ENCODE results near the gene RORC.

RORC gene

DNA sequence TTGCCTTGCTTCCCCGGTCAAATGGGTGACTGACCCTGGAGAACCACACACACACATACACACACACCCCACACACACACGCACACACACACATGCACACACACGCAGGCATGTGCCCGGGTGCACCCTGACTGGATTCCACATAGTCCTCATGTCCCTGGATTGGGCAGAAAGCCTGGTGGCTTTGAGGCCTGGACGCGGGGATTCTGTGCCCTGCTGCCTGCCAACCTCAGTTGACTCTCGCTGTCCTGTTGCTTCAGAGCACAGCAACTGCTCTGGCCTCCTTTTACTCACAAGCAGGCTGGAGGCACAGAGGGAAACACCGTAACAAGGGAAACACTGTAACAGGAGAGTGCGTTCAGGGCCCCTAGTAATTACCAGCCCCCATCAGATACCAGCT, 6.4 kb downstream of the RORC start:
- ATAC-seq: no peak
- TF ChIP-seq BACH2 (CRISPR knock-in tag; IDR thresholded peaks at IDR 0.05; ENCODE audit: borderline replicate concordance) (no peak), ZFP3 (CRISPR knock-in tag; IDR thresholded peaks at IDR 0.05) (no peak), OSR1 (CRISPR knock-in tag; IDR thresholded peaks at IDR 0.05) (no peak), SNAI2 (CRISPR knock-in tag; IDR thresholded peaks at IDR 0.05) (no peak), CSRNP3 (CRISPR knock-in tag; IDR thresholded peaks at IDR 0.05) (no peak), ISL1 (CRISPR knock-in tag; IDR thresholded peaks at IDR 0.05) (no peak), PPARA (CRISPR knock-in tag; IDR thresholded peaks at IDR 0.05; ENCODE audit: borderline replicate concordance) (no peak), ZNF70 (CRISPR knock-in tag; IDR thresholded peaks at IDR 0.05) (no peak), CREB5 (CRISPR knock-in tag; IDR thresholded peaks at IDR 0.05; ENCODE audit: low read depth) (no peak), ZFP30 (CRISPR knock-in tag; IDR thresholded peaks at IDR 0.05) (no peak), ZNF565 (CRISPR knock-in tag; conservative IDR thresholded peaks at IDR 0.05; ENCODE audit: low read depth) (no peak), ZNF8 (CRISPR knock-in tag; IDR thresholded peaks at IDR 0.05) (no peak), TOX (CRISPR knock-in tag; IDR thresholded peaks at IDR 0.05; ENCODE audit: borderline replicate concordance) (no peak), PATZ1 (CRISPR knock-in tag; IDR thresholded peaks at IDR 0.05; ENCODE audit: borderline replicate concordance) (no peak), ESRRG (CRISPR knock-in tag; IDR thresholded peaks at IDR 0.05) (no peak), GLIS3 (CRISPR knock-in tag; IDR thresholded peaks at IDR 0.05) (no peak), CSDC2 (CRISPR knock-in tag; IDR thresholded peaks at IDR 0.05) (no peak)

DNA sequence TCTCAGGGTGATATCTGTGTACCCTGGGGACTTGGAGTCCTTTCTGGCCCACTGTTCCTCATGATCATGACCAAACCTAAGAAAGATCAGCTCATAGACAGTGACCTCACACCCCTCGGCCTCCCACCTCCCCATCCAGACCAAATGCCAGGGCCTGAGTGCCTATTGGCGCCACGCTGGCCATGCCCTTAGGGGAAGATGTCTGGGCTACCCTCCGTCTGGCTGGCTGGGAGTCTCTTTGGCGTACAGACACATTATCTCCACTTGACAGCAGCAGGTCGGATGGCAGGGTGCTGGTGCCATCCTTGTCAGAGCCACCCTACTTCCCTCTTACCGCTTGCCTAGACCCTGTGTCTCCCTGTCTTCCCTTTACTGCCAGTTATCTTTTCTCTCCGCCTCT, 8.4 kb downstream of the RORC start:
- no peak for ATAC-seq
- TF ChIP-seq OSR1 (CRISPR knock-in tag; IDR thresholded peaks at IDR 0.05) (no peak), POU6F1 (CRISPR knock-in tag; IDR thresholded peaks at IDR 0.05; ENCODE audit: borderline replicate concordance, low read depth) (no peak), ESRRG (CRISPR knock-in tag; IDR thresholded peaks at IDR 0.05) (no peak)

DNA sequence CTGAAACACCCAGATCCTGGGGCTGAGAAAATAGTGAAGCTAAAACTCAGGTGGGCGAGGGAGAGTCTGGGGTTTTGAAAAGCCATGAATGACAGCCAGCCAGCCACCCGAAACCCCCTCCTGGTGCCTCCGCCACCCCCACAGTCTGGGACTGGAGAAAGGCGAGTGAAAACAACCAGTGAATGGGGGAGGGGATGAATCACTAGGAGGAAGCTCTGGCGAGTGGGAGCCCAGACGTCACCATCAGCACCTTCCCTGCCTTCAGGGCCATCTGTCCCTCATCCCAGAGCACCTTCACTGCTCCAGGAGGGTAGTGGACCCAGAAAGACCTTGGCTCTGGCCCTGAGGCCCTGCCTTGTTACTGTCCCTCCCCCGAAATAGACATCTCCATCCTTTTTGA, 9.2 kb downstream of the RORC start:
- ATAC-seq: no peak
- no peak for TF ChIP-seq CSDC2 (CRISPR knock-in tag; IDR thresholded peaks at IDR 0.05)
- TF ChIP-seq ZNF70 (CRISPR knock-in tag; IDR thresholded peaks at IDR 0.05): no peak
- no peak for TF ChIP-seq ZFP30 (CRISPR knock-in tag; IDR thresholded peaks at IDR 0.05)
- no peak for TF ChIP-seq ZFP3 (CRISPR knock-in tag; IDR thresholded peaks at IDR 0.05)
- TF ChIP-seq GLIS3 (CRISPR knock-in tag; IDR thresholded peaks at IDR 0.05): no peak
- TF ChIP-seq PATZ1 (CRISPR knock-in tag; IDR thresholded peaks at IDR 0.05; ENCODE audit: borderline replicate concordance): no peak
- TF ChIP-seq, protein P1, sequence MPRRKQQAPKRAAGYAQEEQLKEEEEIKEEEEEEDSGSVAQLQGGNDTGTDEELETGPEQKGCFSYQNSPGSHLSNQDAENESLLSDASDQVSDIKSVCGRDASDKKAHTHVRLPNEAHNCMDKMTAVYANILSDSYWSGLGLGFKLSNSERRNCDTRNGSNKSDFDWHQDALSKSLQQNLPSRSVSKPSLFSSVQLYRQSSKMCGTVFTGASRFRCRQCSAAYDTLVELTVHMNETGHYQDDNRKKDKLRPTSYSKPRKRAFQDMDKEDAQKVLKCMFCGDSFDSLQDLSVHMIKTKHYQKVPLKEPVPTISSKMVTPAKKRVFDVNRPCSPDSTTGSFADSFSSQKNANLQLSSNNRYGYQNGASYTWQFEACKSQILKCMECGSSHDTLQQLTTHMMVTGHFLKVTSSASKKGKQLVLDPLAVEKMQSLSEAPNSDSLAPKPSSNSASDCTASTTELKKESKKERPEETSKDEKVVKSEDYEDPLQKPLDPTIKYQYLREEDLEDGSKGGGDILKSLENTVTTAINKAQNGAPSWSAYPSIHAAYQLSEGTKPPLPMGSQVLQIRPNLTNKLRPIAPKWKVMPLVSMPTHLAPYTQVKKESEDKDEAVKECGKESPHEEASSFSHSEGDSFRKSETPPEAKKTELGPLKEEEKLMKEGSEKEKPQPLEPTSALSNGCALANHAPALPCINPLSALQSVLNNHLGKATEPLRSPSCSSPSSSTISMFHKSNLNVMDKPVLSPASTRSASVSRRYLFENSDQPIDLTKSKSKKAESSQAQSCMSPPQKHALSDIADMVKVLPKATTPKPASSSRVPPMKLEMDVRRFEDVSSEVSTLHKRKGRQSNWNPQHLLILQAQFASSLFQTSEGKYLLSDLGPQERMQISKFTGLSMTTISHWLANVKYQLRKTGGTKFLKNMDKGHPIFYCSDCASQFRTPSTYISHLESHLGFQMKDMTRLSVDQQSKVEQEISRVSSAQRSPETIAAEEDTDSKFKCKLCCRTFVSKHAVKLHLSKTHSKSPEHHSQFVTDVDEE (CRISPR knock-in tag; IDR thresholded peaks at IDR 0.05): no peak
- no peak for TF ChIP-seq ZC3H10 (CRISPR knock-in tag; IDR thresholded peaks at IDR 0.05)
- TF ChIP-seq ZNF8 (CRISPR knock-in tag; IDR thresholded peaks at IDR 0.05): no peak
- no peak for TF ChIP-seq ISL1 (CRISPR knock-in tag; IDR thresholded peaks at IDR 0.05)
- TF ChIP-seq CREB5 (CRISPR knock-in tag; IDR thresholded peaks at IDR 0.05; ENCODE audit: low read depth): no peak
- no peak for TF ChIP-seq ZNF565 (CRISPR knock-in tag; conservative IDR thresholded peaks at IDR 0.05; ENCODE audit: low read depth)
- no peak for TF ChIP-seq RARB (CRISPR knock-in tag; IDR thresholded peaks at IDR 0.05)
- no peak for TF ChIP-seq OSR1 (CRISPR knock-in tag; IDR thresholded peaks at IDR 0.05)

All from SK-N-SH treated with all-trans-retinoic acid at 6 μM for 48 hours (cell line).